Activated T-helper 2 cell treated with anti-CD3 and anti-CD28 coated beads, Interferon-gamma antibody, Interleukin-2, Interleukin-4, amounts not matched to agents 10 μg/mL and 5 μg/mL and 100 μg/mL, durations not matched to agents 14 hours and 24 hours and 36 hours (primary cell): ENCODE measurements around the gene ATP8B4. TPM values are rescaled to one million over a fixed set of nuclear protein-coding genes. Genes with fewer than 3 reads are reported as not detected.

Experiments
- DNase-seq: peaks from one replicate; pipeline ENCODE4 v3.0.0; 2021; ENCODE audit warnings: low spot score
- H3K27ac Mint-ChIP-seq: one replicate; pipeline ENCODE4 v1.8.0; 2021; ENCODE audit warnings: mixed read lengths
- H3K27me3 Mint-ChIP-seq: one replicate; pipeline ENCODE4 v1.8.0; 2021; ENCODE audit warnings: low read depth, mixed read lengths
- H3K36me3 Mint-ChIP-seq: one replicate; pipeline ENCODE4 v1.8.0; 2021; ENCODE audit warnings: low read depth, mixed read lengths
- H3K4me1 Mint-ChIP-seq: one replicate; pipeline ENCODE4 v1.8.0; 2021; ENCODE audit warnings: low read depth, mixed read lengths
- H3K4me3 Mint-ChIP-seq: one replicate; pipeline ENCODE4 v1.8.0; 2021; ENCODE audit warnings: low read depth, mild to moderate bottlenecking, moderate library complexity, mixed read lengths
- H3K9me3 Mint-ChIP-seq: one replicate; pipeline ENCODE4 v1.8.0; 2021; ENCODE audit warnings: mixed read lengths
- intact Hi-C: fragments of 100-400 bp; cut with micrococcal nuclease; formaldehyde crosslinking; loops from one replicate; pipeline ENCODE4 v1.15.1; 2023
- total RNA-seq: library from RNA; stranded (reverse); gene quantifications from 2 replicates; pipeline ENCODE4 v1.2.3, GENCODE V29; 2022

ATP8B4 gene
- total RNA-seq, 1 donor from 2014 or later, result 75.3 TPM

GRCh38 chr15:50066202-50066601, 52.8 kb downstream of the ATP8B4 start:
- peaks cover 65% of the 10 kb centered on the region for H3K36me3 Mint-ChIP-seq
- no peaks in the 10 kb centered on the region for H3K9me3 Mint-ChIP-seq
- peak overlapping the region; percentile 18 for H3K4me3 Mint-ChIP-seq
- peaks cover 58% of the 10 kb centered on the region for H3K4me1 Mint-ChIP-seq
- peak; percentile 30 for DNase-seq
- intact Hi-C loops, result loop anchor here (1.0 to 2.0 kb wide), 4 partner anchors 19 to 195 kb away; no protein-coding TSS in a partner anchor
- H3K27me3 Mint-ChIP-seq, result no peaks in the 10 kb centered on the region
- peak overlapping the region; percentile 95 for H3K27ac Mint-ChIP-seq

GRCh38 chr15:50065279-50065678, 53.8 kb downstream of the ATP8B4 start:
- no peak for DNase-seq
- H3K36me3 Mint-ChIP-seq, result peaks cover 65% of the 10 kb centered on the region
- H3K27ac Mint-ChIP-seq, result peak overlapping the region; percentile 86
- no peaks in the 10 kb centered on the region for H3K27me3 Mint-ChIP-seq
- peaks cover 62% of the 10 kb centered on the region for H3K4me1 Mint-ChIP-seq
- intact Hi-C loops, result no loop called here
- no peak overlapping the region for H3K4me3 Mint-ChIP-seq
- no peaks in the 10 kb centered on the region for H3K9me3 Mint-ChIP-seq

- Mint-ChIP-seq H3K27me3 (no peaks in the 10 kb centered on the region), H3K4me1 (peaks cover 68% of the 10 kb centered on the region), H3K9me3 (no peaks in the 10 kb centered on the region), H3K4me3 (no peak overlapping the region), H3K36me3 (peaks cover 67% of the 10 kb centered on the region), H3K27ac (peak overlapping the region; percentile 80)
- no peak for DNase-seq
- intact Hi-C loops, result no loop called here
Measured at GRCh38 chr15:50064673-50065072, 54.4 kb downstream of the ATP8B4 start.

GRCh38 chr15:50063226-50063625, 55.8 kb downstream of the ATP8B4 start:
- H3K9me3 Mint-ChIP-seq, result no peaks in the 10 kb centered on the region
- intact Hi-C loops, result no loop called here
- no peak overlapping the region for H3K27ac Mint-ChIP-seq
- H3K36me3 Mint-ChIP-seq, result peaks cover 66% of the 10 kb centered on the region
- DNase-seq, result no peak
- no peaks in the 10 kb centered on the region for H3K27me3 Mint-ChIP-seq
- H3K4me3 Mint-ChIP-seq, result no peak overlapping the region
- peaks cover 80% of the 10 kb centered on the region for H3K4me1 Mint-ChIP-seq

- H3K36me3 Mint-ChIP-seq, result peaks cover 52% of the 10 kb centered on the region
- H3K27me3 Mint-ChIP-seq, result no peaks in the 10 kb centered on the region
- H3K4me3 Mint-ChIP-seq, result no peak overlapping the region
- H3K4me1 Mint-ChIP-seq, result peaks cover 78% of the 10 kb centered on the region
- peak overlapping the region; percentile 29 for H3K27ac Mint-ChIP-seq
- intact Hi-C loops, result no loop called here
- H3K9me3 Mint-ChIP-seq, result no peaks in the 10 kb centered on the region
- DNase-seq, result no peak
Measured at GRCh38 chr15:50061503-50061902, 57.5 kb downstream of the ATP8B4 start.

- Mint-ChIP-seq H3K36me3 (peaks cover 56% of the 10 kb centered on the region), H3K9me3 (peaks cover under 1% of the 10 kb centered on the region), H3K27ac (peak overlapping the region; percentile 79), H3K4me1 (peaks cover 81% of the 10 kb centered on the region), H3K27me3 (no peaks in the 10 kb centered on the region), H3K4me3 (no peak overlapping the region)
- DNase-seq, result no peak
- intact Hi-C loops, result loop anchor here (10.0 kb wide), 1 partner anchor 825 kb away; no protein-coding TSS in a partner anchor
Measured at GRCh38 chr15:50059883-50060282, 59.1 kb downstream of the ATP8B4 start.

- no peak overlapping the region for H3K4me3 Mint-ChIP-seq
- DNase-seq, result no peak
- H3K27ac Mint-ChIP-seq, result peak overlapping the region; percentile 79
- H3K4me1 Mint-ChIP-seq, result peaks cover 77% of the 10 kb centered on the region
- intact Hi-C loops, result loop anchor here (10.0 kb wide), 1 partner anchor 824 kb away; no protein-coding TSS in a partner anchor
- peaks cover 3% of the 10 kb centered on the region for H3K9me3 Mint-ChIP-seq
- no peaks in the 10 kb centered on the region for H3K27me3 Mint-ChIP-seq
- peaks cover 53% of the 10 kb centered on the region for H3K36me3 Mint-ChIP-seq
Measured at GRCh38 chr15:50059203-50059772, 59.7 kb downstream of the ATP8B4 start.

- DNase-seq, result no peak
- H3K9me3 Mint-ChIP-seq, result peaks cover 3% of the 10 kb centered on the region
- no peaks in the 10 kb centered on the region for H3K27me3 Mint-ChIP-seq
- peak overlapping the region; percentile 56 for H3K27ac Mint-ChIP-seq
- intact Hi-C loops, result loop anchor here (10.0 kb wide), 1 partner anchor 823 kb away; no protein-coding TSS in a partner anchor
- peaks cover 50% of the 10 kb centered on the region for H3K36me3 Mint-ChIP-seq
- no peak overlapping the region for H3K4me3 Mint-ChIP-seq
- peaks cover 72% of the 10 kb centered on the region for H3K4me1 Mint-ChIP-seq
Measured at GRCh38 chr15:50057905-50058639, 61.0 kb downstream of the ATP8B4 start.

GRCh38 chr15:50057196-50057595, 61.8 kb downstream of the ATP8B4 start:
- H3K4me3 Mint-ChIP-seq, result no peak overlapping the region

GRCh38 chr15:50055750-50056157, 63.3 kb downstream of the ATP8B4 start:
- H3K9me3 Mint-ChIP-seq, result peaks cover 3% of the 10 kb centered on the region
- DNase-seq, result no peak
- H3K4me3 Mint-ChIP-seq, result no peak overlapping the region
- no peaks in the 10 kb centered on the region for H3K27me3 Mint-ChIP-seq
- peak overlapping the region; percentile 8 for H3K27ac Mint-ChIP-seq
- H3K36me3 Mint-ChIP-seq, result peaks cover 51% of the 10 kb centered on the region
- H3K4me1 Mint-ChIP-seq, result peaks cover 73% of the 10 kb centered on the region
- intact Hi-C loops, result loop anchor here (10.0 kb wide), 1 partner anchor 821 kb away; no protein-coding TSS in a partner anchor

More at GRCh38 chr15:50057196-50057595, 61.8 kb downstream of the ATP8B4 start:
- no peaks in the 10 kb centered on the region for H3K27me3 Mint-ChIP-seq
- intact Hi-C loops, result loop anchor here (10.0 kb wide), 1 partner anchor 822 kb away; no protein-coding TSS in a partner anchor
- H3K9me3 Mint-ChIP-seq, result peaks cover 3% of the 10 kb centered on the region
- no peak for DNase-seq
- H3K4me1 Mint-ChIP-seq, result peaks cover 74% of the 10 kb centered on the region
- peaks cover 50% of the 10 kb centered on the region for H3K36me3 Mint-ChIP-seq
- no peak overlapping the region for H3K27ac Mint-ChIP-seq

GRCh38 chr15:50055332-50055731, 63.7 kb downstream of the ATP8B4 start:
- no peaks in the 10 kb centered on the region for H3K27me3 Mint-ChIP-seq
- H3K4me3 Mint-ChIP-seq, result no peak overlapping the region
- peaks cover 3% of the 10 kb centered on the region for H3K9me3 Mint-ChIP-seq
- intact Hi-C loops, result loop anchor here (10.0 kb wide), 1 partner anchor 821 kb away; no protein-coding TSS in a partner anchor
- H3K27ac Mint-ChIP-seq, result no peak overlapping the region
- peaks cover 69% of the 10 kb centered on the region for H3K4me1 Mint-ChIP-seq
- DNase-seq, result no peak
- peaks cover 47% of the 10 kb centered on the region for H3K36me3 Mint-ChIP-seq

GRCh38 chr15:50053055-50053856, 65.8 kb downstream of the ATP8B4 start:
- DNase-seq, result no peak
- no peaks in the 10 kb centered on the region for H3K27me3 Mint-ChIP-seq
- peaks cover 60% of the 10 kb centered on the region for H3K4me1 Mint-ChIP-seq
- H3K9me3 Mint-ChIP-seq, result peaks cover 3% of the 10 kb centered on the region
- intact Hi-C loops, result loop anchor here (10.0 kb wide), 1 partner anchor 818 kb away; no protein-coding TSS in a partner anchor
- peak overlapping the region; percentile 1 for H3K27ac Mint-ChIP-seq
- H3K36me3 Mint-ChIP-seq, result peaks cover 47% of the 10 kb centered on the region
- no peak overlapping the region for H3K4me3 Mint-ChIP-seq
